HG03139 (cell line): ENCODE data around the gene CFAP119.

Source experiments
- ATAC-seq: cut with Tn5 transposase; IDR thresholded peaks from one replicate; pipeline ENCODE4 v1.9.1; 2021; ENCODE audit not compliant: unreplicated experiment

The CFAP119 gene

DNA sequence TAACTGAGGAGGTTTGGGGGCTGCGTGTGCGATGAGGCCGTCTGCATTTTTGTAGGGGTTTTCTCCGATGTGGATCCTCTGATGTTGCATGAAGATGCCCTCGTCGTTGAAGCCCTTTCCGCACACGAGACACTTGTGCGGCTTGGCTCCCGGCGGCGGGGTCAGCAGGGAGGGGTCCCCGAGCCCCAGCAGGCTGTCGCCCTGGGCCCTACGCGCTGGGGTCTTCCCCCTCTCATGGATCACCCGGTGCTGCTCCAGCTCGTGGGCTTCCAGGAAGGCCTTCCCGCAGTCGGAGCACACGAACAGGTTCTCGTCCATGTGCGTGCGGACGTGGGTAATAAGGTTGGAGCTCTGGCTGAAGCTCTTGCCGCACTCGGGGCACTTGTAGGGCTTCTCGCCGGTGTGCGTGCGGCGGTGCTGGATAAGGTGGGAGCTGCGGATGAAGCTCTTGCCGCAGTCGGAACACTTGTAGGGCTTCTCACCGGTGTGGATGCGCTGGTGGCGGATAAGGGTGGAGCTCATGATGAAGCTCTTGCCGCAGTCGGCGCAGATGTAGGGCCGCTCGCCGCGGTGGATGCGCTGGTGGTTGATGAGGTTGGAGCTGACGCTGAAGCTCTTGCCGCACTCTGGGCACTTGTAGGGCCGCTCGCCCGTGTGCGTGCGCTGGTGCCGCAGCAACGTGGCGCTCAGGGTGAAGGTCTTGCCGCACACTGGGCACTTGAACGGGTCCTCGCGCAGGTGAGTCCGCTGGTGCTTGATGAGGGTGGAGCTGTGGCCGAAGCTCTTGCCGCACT is 20.8 kb upstream of the CFAP119 start:
- ATAC-seq = no peak

DNA sequence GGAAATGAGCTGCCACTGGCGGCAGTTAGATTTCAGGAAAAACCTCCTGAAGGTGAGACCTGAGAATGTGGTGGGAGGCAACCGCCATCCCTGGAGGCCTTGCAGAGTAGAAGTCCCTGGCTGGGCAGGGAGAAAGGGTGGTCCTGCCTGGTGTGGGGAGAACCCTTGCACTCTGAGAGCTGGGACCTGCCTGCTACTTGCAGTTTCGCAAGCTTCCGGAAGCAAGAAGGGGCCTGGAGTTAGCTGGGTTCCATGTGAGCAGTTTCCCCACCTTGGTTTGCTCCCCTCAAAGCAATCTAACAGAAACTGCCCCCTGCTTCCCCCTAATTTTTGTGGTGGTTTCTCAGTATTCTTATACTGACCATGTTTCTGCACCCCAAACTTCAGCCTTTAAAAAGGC is 18.7 kb upstream of the CFAP119 start:
- no peak for ATAC-seq

DNA sequence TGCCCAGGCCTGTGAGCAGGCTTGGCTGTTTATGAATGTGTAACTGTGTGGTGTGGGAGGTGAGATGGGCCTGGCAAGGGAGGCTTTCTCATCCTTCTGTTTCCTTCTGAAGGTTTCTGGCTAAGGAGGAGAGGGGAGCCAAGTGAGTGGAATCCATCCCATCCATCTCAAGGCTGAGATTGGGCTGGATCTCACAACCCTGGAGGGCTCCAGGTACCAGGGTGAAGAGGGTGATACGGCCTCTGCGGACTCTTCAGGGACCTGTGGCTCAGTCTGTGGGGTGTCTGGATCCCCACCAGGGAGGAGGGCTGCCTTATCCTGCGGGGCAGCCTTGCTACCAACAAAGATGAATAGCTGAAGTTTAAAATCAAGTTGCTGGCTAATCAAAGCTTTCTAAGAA is 18.2 kb upstream of the CFAP119 start:
- no peak for ATAC-seq

DNA sequence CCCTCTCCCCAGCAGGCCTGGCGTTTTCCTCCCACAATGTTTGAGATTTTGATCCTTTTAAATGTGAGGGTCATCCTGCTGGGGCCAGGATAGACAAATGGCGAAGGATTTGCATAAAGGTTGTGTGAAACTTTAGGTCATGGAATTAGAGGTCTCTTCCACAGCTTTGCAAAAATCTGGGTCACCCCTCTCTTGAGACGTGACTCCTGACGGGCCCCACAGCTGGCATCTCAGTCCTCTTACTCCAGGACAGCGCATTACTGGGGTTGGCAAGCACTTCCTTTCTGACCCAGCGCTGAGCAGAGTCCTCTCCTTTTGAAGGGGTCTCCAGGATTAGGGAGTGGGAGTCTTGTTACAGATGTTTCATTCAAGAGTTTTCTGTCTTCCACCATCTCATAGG is 17.7 kb upstream of the CFAP119 start:
- ATAC-seq = no peak

DNA sequence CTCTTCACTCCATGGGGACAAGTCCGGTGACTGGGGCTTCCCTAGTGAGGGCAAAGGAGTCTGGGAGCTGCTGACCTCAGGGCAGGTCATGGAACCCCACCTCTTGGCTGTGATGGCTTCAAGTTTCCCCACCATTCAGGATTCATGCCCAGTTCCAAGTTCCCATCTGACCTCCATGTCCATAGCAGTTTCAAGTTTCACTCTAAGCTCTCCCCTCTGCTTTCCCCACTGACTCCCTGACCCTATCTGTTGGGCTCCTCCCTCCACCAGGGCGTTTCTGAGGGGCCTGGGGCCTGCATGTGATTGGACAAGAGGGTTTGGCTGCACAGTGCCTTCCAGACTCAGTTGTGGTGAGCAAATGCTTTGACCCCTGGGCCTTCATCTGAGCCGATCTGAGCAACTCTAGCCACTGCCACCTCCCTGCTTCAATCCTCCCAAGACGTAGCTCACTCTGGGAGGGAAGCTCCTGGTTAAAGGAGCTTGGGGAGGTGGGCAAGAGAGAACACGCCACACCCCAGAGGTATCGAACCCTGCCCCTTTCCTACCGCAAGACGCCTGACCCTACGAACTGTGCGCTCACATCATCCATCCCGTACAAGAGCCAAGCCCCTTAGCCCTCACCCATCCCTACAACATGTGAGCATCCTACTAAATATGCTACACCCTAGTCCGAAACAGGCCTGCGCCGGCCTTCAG is 16.8 kb upstream of the CFAP119 start:
- no peak for ATAC-seq

DNA sequence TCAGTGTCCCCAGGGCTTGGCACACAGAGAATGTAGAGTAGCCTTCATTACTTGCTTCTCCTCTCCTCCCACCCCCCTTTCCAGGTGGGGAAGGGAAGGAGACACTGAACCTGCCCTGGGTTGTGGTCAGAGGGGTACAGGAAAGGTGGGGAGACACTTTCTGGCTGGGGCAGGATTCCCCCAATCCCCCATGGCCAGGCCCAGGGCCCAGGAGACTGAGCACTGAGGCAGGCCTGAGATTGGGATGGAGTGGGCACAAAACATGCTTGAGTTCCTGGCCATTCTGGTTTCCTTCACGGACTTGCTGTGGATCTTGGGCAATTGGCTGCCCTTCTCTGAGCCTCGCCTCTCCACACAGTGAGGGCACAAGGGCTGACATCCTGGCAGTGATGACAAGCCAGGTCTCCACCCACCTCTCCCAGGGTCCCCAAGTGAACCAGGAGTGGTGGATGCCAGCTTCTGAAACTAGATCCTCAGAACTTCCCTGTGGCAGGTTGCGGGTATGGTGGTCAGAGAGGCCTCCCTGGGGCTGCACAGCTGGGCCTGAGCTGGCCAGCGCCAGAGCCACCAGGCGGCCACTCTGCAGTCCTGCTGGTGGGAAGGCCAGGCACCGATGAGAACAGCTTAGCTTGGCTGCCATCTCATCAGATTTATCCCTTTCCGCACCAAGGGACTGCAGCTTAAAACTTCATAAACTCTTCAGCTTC is 15.9 kb upstream of the CFAP119 start:
- ATAC-seq = no peak

DNA sequence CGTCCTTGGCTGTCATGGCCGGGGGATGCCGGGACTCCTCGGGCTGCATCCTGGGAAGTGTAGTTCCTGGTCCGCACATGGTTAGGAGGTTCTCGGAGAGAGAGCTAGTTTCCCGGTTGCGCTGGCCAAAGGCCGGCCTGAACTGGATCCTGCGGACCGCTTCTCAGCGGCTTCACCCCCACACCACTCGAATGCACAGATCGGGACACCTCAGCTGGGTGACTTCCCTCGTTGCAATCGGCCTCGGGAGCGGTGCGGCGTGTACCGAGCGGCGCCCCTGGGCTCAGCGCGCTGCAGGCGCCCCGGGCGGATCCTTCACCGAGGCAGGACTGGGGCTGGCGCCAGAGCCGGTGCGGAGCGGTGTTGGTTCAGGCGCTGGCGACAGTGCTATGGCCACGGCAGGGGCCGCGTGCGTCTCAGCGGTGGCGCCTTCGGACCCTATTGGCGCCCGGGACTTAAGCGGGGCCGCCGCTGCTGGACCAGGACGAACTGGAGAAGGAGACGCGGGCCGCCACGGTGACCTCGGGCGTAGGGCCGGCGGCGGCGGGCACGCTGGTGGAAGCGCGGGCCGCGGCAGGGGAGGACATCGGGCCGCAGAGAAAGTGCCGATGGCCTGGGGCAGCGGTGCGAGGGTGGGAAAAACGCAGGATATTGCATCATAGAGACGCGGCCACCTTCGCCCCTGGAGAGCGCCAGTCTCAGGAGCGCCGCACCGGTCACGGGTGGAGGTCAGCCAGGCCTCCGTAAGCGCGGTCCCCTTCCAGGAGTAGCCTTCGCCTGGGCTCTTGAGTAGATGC is 13.7 kb upstream of the CFAP119 start:
- peak; percentile 63 for ATAC-seq

DNA sequence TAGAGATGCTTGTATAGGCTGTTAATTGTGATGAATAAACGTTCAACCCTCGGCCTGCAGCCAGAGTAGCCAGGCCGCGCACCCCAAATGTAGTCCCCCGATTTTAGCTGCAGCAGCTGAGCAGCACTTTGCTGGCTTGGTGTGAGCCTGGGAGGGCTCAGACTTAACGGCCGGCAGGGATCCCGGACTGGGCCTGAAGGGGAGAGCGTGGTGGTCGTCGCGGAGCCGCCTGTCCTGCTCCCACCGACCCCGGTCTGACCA is 13.2 kb upstream of the CFAP119 start:
- no peak for ATAC-seq

DNA sequence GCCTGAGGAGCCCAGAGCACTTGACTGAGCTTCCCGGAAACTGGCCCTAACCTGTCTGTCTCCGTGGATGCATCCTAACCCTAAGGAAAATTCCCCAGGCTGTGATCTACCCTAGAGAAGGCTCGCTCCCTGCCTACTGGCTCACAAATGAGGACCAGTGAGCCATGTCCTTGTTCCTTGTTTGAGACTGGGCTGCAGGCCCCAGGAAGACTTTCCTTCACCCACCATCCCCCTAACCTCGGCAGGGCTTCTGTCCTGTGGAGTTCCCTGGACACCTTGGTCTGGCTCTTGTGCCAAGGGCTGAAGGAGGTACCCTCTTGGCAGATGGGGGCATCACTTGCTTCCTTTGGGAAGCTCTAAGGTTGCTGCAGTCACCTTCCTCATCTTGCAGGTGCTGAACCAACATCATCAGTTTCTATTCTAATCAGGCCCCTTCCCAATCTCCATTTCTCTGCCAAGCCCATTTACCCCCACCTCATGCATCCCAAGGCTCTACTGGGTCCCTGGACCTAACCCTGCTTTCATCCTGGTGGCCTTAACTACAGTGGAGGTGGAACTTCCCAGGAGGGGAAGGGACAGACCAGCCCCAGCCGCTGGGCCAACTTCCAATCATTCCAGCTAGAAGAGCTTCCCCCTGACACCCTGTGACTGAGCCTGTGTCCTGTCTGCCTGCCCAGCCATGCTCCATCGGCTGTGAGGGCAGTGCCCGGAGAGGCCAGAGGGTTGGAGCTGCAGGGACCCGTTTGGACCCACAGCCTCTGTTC is 12.7 kb upstream of the CFAP119 start:
- no peak for ATAC-seq

DNA sequence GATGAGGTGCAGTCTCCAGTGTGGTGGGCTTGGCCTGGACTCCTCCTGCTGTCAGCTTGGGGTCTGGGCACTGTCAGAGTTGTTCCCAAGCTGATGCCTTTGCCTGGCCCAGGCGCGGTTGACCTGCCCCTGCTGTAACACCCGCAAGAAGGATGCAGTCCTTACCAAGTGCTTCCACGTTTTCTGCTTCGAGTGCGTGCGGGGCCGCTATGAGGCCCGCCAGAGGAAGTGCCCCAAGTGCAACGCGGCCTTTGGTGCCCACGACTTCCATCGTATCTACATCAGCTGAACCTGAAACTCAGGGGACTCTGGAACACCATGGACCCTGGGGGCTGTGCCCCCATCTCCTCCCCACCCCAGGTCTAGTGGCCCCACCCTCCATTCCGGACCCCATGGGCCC is 12.0 kb upstream of the CFAP119 start:
- ATAC-seq = no peak

DNA sequence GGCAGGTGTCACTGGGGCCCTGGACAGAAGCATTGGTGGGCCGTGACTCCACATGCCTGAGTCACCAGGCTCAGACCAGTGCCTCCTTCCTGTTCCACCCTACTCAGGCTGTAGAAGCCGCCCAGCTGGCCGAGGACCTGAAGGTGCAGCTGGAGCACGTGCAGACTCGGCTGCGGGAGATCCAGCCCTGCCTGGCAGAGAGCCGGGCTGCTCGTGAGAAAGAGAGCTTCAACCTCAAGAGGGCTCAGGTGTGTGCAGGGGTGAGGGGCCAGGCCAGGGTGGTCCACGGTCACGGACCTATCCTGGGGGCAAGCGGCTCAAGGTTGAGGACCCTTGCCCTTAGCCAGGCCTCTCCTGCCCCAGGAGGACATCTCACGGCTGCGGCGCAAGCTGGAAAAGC is 9.9 kb upstream of the CFAP119 start:
- no peak for ATAC-seq

DNA sequence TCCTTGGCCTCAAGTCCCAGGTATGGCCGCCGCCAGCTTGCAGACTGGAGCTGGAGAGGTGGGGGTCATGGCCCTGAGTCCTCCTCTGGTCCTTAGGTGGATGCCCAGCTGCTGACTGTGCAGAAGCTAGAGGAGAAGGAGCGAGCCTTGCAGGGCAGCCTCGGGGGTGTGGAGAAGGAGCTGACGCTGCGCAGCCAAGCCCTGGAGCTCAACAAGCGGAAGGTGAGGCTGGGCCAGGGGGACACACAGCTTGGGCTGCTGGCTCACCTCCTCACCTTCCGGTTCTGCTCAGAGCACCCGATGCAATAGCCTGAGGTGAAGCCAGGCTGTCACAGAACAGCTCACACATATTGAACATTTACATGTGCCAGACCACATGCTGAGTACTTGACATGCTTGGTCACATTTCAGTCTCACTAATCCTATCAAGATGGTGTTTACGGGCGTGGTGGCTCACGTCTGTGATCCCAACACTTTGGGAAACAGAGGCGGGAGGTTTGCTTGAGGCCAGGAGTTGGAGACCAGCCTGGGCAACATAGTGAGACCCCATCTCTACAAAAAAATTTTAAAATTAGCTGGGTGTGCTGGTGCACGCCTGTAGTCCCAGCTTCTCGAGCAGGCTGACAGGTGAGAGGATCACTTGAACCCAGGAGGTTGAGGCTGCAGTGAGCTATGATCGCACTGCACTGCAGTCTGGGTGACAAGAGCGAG is 7.7 kb upstream of the CFAP119 start:
- ATAC-seq = no peak

DNA sequence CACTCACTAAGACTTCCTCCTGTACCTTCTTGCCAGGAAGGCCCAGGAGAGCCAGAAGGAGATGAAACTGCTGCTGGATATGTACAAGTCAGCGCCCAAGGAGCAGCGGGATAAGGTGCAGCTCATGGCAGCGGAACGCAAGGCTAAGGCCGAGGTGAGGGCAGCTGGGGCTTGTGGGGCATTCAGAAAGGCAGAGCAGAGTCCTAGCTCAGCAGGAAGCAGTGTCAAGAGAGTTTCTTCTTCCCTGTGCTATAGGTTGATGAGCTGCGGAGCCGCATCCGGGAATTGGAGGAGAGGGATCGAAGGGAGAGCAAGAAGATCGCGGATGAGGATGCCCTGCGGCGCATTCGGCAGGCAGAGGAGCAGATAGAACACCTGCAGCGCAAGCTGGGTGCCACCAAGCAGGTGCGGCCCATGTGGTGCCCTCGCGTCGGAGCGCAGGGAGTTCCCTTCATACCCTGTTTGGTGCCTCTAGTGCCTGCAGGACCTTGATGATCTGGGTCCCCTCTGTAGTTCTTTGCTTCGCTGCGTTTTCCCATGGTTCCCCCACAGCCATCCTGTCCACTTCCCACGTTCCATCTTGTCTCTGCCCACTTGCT is 6.8 kb upstream of the CFAP119 start:
- no peak for ATAC-seq

DNA sequence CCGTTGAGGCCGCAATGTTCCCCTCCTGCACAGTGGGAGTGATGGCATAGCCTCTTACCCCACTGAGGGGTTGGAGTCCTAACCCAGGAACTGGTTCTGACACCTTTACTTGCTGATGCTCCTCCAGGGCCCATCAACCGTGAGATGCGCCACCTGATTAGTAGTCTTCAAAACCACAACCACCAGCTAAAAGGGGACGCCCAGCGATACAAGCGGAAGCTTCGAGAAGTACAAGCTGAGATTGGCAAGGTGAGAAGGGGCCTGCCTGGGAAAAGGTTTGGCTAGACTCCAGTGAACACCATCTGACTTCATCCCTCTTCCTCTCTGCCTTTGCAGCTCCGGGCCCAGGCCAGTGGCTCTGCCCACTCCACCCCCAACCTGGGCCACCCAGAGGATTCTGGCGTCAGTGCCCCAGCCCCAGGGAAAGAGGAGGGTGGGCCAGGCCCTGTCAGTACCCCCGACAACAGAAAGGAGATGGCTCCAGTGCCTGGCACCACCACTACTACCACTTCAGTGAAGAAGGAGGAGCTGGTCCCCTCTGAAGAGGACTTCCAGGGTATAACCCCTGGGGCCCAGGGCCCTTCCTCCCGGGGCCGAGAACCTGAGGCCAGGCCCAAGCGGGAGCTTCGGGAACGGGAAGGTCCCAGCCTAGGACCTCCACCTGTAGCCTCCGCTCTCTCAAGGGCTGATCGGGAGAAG is 6.1 kb upstream of the CFAP119 start:
- no peak for ATAC-seq

DNA sequence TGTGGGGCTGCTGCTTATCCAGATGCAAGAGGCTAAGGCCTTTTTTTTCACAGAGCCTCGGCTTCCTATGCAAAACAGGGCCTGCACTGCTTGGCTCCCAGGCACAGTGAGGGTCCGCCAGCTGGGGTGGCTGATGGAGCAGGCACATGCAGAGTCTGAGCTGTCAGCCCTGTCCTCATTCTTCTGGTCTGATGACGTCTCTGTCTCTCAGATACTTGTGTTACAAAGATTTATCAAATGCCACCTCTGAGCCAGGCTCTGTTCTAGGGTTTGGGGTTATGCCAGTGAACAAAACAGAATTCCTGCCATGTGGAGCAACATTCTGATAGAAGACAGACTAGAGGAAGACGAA is 5.0 kb upstream of the CFAP119 start:
- ATAC-seq = no peak

DNA sequence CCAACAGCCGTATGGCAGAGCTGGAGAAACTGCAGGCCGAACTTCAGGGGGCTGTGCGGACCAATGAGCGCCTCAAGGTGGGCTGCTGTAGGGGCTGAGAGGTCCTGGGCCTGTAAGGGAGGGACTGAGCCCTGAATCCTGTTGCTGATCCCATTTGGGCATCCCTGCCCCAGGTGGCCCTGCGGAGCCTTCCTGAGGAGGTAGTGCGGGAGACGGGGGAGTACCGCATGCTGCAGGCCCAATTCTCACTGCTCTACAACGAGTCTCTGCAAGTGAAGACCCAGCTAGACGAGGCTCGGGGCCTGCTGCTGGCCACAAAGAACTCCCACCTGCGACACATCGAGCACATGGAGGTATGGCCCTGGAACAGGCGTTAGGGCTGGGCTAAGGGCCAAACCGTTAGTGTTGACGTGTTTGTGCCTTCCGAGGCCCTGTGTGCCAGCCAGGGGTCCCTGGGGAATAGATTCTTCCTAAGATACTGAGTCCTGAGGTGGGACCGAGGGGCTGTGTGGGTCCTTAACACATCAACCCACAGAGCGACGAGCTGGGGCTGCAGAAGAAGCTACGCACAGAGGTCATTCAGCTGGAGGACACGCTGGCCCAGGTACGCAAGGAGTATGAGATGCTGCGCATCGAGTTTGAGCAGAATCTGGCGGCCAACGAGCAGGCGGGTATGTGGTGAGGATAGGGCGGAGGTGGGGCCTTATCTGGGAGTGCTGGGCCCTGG is 4.5 kb upstream of the CFAP119 start:
- ATAC-seq = no peak

DNA sequence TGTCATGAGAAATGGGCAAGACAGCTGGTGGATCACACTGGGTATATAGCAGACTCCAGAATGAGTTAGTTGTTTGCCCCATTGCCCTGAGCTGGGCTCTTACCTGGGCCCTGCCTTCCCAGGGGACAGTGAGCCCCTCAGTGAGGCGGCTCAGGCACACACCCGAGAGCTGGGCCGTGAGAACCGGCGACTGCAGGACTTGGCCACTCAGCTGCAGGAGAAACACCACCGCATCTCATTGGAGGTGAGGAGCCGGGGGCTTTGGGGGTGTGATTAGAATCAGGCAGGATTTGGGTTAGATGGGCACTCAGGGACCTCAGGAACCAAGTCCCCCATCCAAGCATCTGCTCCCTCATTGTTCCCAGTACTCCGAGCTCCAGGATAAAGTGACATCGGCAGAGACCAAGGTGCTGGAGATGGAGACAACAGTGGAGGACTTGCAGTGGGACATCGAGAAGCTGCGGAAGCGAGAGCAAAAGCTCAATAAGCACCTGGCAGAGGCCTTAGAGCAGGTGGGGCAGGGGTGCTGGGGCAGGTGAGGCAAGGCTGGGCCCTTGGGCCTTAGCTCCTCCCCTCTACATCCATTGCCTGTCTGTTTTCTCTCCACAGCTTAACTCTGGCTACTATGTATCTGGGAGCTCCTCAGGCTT is 3.1 kb upstream of the CFAP119 start:
- ATAC-seq = no peak

DNA sequence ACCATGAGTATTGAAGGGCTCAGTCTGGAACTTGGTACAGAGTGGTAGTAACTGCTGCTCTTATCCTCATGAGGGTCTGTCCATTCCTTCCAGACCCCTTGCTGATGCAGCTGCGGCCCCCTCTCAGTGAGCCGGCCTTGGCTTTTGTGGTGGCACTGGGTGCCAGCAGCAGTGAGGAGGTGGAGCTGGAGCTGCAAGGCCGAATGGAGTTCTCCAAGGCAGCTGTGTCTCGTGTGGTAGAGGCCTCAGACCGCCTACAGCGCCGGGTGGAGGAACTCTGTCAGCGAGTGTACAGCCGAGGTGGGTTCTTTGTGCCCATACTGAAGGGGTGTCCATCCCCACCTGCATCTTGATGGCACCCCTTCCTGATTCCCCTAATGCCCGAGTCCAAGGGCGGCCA is 2.2 kb upstream of the CFAP119 start:
- no peak for ATAC-seq
